GM12891 (cell line): ENCODE measurements around the gene CALN1.

Source experiments
- POLR2A ChIP-seq: IDR thresholded peaks from 2 replicates; pipeline ENCODE4 v1.6.1; 2011; ENCODE audit warnings: low read depth, low read length, control low read depth
- POLR2AphosphoS5 ChIP-seq: IDR thresholded peaks from 2 replicates; pipeline ENCODE4 v1.6.1; 2011; ENCODE audit warnings: low read depth, low read length, control low read depth
- TAF1 ChIP-seq: IDR thresholded peaks from 2 replicates; pipeline ENCODE4 v1.6.1; 2011; ENCODE audit warnings: low read depth, low read length, control low read depth

- TF ChIP-seq POLR2A (no peak), TAF1 (no peak), POLR2AphosphoS5 (no peak)
Observed at GRCh38 chr7:72234086-72234485, 178.1 kb downstream of the CALN1 start.
